Psoas muscle (tissue), 8 donors: Measurements from ENCODE around the gene SFN. TPM values are rescaled to one million over a fixed set of nuclear protein-coding genes. Genes with fewer than 3 reads are reported as not detected.

ENCODE experiments used
- ATAC-seq, 4 donors: fragments of 200-7000 bp; cut with Tn5 transposase; one replicate each; pipeline ENCODE4 v1.9.1; 2020; ENCODE audit warnings: moderate library complexity in 3 of 4, mild to moderate bottlenecking in 2 of 4
- DNase-seq, 2 donors: peaks; one replicate each; pipeline ENCODE4 v3.0.0-alpha.2; 2020
- H3K27ac ChIP-seq: fragments of 200-600 bp; one replicate; pipeline ENCODE4 v1.8.0; 2022
- H3K27me3 ChIP-seq, 3 donors: fragments of 200-600 bp in 1 of 3; one replicate each; pipeline versions ENCODE4 v1.6.1 to v1.8.0; 2013 to 2022; ENCODE audit warnings: low read length in 2 of 3, mild to moderate bottlenecking in 2 of 3, moderate library complexity in 1 of 3; ENCODE audit not compliant: insufficient read depth in 3 of 3
- H3K36me3 ChIP-seq, 2 donors: fragments of 200-600 bp in 1 of 2; one replicate each; pipeline versions ENCODE4 v1.6.1 to v1.8.0; 2013 to 2022; ENCODE audit warnings: low read depth in 1 of 2, mild to moderate bottlenecking in 1 of 2, moderate library complexity in 1 of 2; ENCODE audit not compliant: insufficient read depth in 1 of 2
- H3K4me1 ChIP-seq: fragments of 200-600 bp; one replicate; pipeline ENCODE4 v1.8.0; 2022
- H3K4me3 ChIP-seq: fragments of 200-600 bp; one replicate; pipeline ENCODE4 v1.8.0; 2022; ENCODE audit warnings: mild to moderate bottlenecking
- H3K9me3 ChIP-seq: fragments of 200-600 bp; one replicate; pipeline ENCODE4 v1.8.0; 2022
- CTCF ChIP-seq: fragments of 200-600 bp; IDR thresholded peaks from one replicate; pipeline ENCODE4 v1.8.0; 2022; ENCODE audit warnings: antibody characterized with exemption
- WGBS, 3 donors: extraction: QIAGEN DNeasy Blood & Tissue Kit; methylation state at CpG; one replicate each; pipeline versions ENCODE4 v1.1.6 to v1.1.7; 2013; 5-methylcytosine and 5-hydroxymethylcytosine counted together
- intact Hi-C, 2 donors: fragments of 100-400 bp; cut with DNase I; formaldehyde crosslinking; loops; one replicate each; pipeline versions ENCODE4 v1.11.0 to v1.14.2; 2022
- polyA plus RNA-seq, 3 donors: library from polyadenylated mRNA; stranded (reverse); fragments of 200-250 nt; gene quantifications; one replicate each; pipeline ENCODE4 v1.2.3, GENCODE V29; 2013
- total RNA-seq, 4 donors: library from RNA; stranded (reverse); fragmentation: NEBNext Ultra II Directional in 2 of 4; extraction: Animal tissue kit (Norgen Biotek cat#: 25700) in 2 of 4; gene quantifications; one replicate each; pipeline versions ENCODE4 v1.2.1 to v1.2.4, GENCODE V29; 2021 to 2023
- donor health status: healthy with polysubstance abuse.
- donor health status: DM: no; HTN: no; CAD: no; lungs with moderate emphysema.
- donor health status: Bipolar disorder and iron deficiency.
- donor health status: healthy.
- donor health status: DM: yes; HTN: yes; CAD: no.
- donor health status: DM: no; HTN: no; CAD: no.
- donor health status: DM: no; HTN: no; CAD: no.
- donor health status: DM: yes; HTN: yes; CAD: no.

SFN gene
- total and polyA plus RNA-seq, 7 donors, result 0.05 to 26.7 (median 0.35) TPM

GRCh38 chr1:26907071-26907917, 44.3 kb downstream of the SFN start:
- peak; percentile 38 to 65 for DNase-seq
- WGBS, 3 donors, result 43 to 52% (median 43%) methylated on average over 6 of the region's 6 CpGs

GRCh38 chr1:26909951-26910342, 47.0 kb downstream of the SFN start:
- Histone ChIP-seq H3K9me3 (no peaks in the 10 kb centered on the region), H3K27ac (no peak overlapping the region), H3K36me3 (no peaks in the 10 kb centered on the region), H3K4me1 (peaks cover 10% of the 10 kb centered on the region), H3K27me3 (no peaks in the 10 kb centered on the region), H3K4me3 (no peak overlapping the region)
- TF ChIP-seq CTCF, result no peak
- ATAC-seq (no peak), DNase-seq (no peak)
- intact Hi-C loops, result no loop called here
- 51 to 81% (median 78%) methylated on average over 3 of the region's 3 CpGs for WGBS, 3 donors

More at GRCh38 chr1:26907071-26907917, 44.3 kb downstream of the SFN start:
- intact Hi-C loops, result no loop called here
- Histone ChIP-seq H3K27ac (no peak overlapping the region), H3K27me3 (no peaks in the 10 kb centered on the region), H3K36me3 (no peaks in the 10 kb centered on the region), H3K9me3 (no peaks in the 10 kb centered on the region), H3K4me3 (no peak overlapping the region), H3K4me1 (no peaks in the 10 kb centered on the region)
- ATAC-seq, result peak; percentile 81 to 92 (median 84)
- no peak for TF ChIP-seq CTCF

- Histone ChIP-seq H3K27ac (no peak overlapping the region), H3K36me3 (no peaks in the 10 kb centered on the region), H3K9me3 (no peaks in the 10 kb centered on the region), H3K27me3 (no peaks in the 10 kb centered on the region), H3K4me1 (peaks cover 10% of the 10 kb centered on the region), H3K4me3 (no peak overlapping the region)
- no peak for ATAC-seq
- intact Hi-C loops, result no loop called here
- WGBS, 3 donors, result 80 to 88% (median 85%) methylated on average over 4 of the region's 4 CpGs
- no peak for DNase-seq
- no peak for TF ChIP-seq CTCF
Measured at GRCh38 chr1:26910343-26911160, 47.6 kb downstream of the SFN start.

GRCh38 chr1:26911399-26912146, 48.6 kb downstream of the SFN start:
- Histone ChIP-seq H3K36me3 (no peaks in the 10 kb centered on the region), H3K27me3 (no peaks in the 10 kb centered on the region), H3K9me3 (no peaks in the 10 kb centered on the region), H3K27ac (no peak overlapping the region), H3K4me1 (peaks cover 10% of the 10 kb centered on the region), H3K4me3 (no peak overlapping the region)
- TF ChIP-seq CTCF, result no peak
- 83 to 88% (median 87%) methylated on average over 8 of the region's 8 CpGs for WGBS, 3 donors
- ATAC-seq, result no peak
- intact Hi-C loops, result no loop called here
- DNase-seq, result no peak
